ENCODE measurements around the gene INO80D.
"Not testable (repeated sequence)": the region's sequence is repeated elsewhere in the genome, so short reads cannot be mapped to it uniquely, and the experiment has no call there.

GRCh38 chr2:206015746-206016145, 70.2 kb downstream of the INO80D start:
- not testable (repeated sequence) for TF ChIP-seq POLR2A (IDR thresholded peaks at IDR 0.05)
- TF ChIP-seq, protein P1, sequence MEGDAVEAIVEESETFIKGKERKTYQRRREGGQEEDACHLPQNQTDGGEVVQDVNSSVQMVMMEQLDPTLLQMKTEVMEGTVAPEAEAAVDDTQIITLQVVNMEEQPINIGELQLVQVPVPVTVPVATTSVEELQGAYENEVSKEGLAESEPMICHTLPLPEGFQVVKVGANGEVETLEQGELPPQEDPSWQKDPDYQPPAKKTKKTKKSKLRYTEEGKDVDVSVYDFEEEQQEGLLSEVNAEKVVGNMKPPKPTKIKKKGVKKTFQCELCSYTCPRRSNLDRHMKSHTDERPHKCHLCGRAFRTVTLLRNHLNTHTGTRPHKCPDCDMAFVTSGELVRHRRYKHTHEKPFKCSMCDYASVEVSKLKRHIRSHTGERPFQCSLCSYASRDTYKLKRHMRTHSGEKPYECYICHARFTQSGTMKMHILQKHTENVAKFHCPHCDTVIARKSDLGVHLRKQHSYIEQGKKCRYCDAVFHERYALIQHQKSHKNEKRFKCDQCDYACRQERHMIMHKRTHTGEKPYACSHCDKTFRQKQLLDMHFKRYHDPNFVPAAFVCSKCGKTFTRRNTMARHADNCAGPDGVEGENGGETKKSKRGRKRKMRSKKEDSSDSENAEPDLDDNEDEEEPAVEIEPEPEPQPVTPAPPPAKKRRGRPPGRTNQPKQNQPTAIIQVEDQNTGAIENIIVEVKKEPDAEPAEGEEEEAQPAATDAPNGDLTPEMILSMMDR (IDR thresholded peaks at IDR 0.05), result not testable (repeated sequence)
